Immature natural killer cell (primary cell): ENCODE results near the gene PRPF6. TPM values are rescaled to one million over a fixed set of nuclear protein-coding genes. Genes with fewer than 3 reads are reported as not detected.

ENCODE experiments used
- DNase-seq, 3 donors: peaks; one replicate each; pipeline ENCODE4 v3.0.0; 2022; ENCODE audit warnings: mixed read lengths in 1 of 3
- H3K27ac Mint-ChIP-seq, 6 donors: one replicate each; pipeline ENCODE4 v1.8.0; 2020; ENCODE audit warnings: mixed read lengths in 6 of 6, mild to moderate bottlenecking in 5 of 6, inconsistent platforms in 4 of 6, moderate library complexity in 3 of 6
- H3K27me3 Mint-ChIP-seq, 3 donors: one replicate each; pipeline ENCODE4 v1.8.0; 2020 to 2021; ENCODE audit warnings: low read depth in 3 of 3, mild to moderate bottlenecking in 3 of 3, mixed read lengths in 3 of 3, moderate library complexity in 3 of 3, inconsistent platforms in 1 of 3
- H3K36me3 Mint-ChIP-seq, 3 donors: one replicate each; pipeline ENCODE4 v1.8.0; 2020; ENCODE audit warnings: mixed read lengths in 3 of 3, inconsistent platforms in 2 of 3, mild to moderate bottlenecking in 2 of 3
- H3K4me1 Mint-ChIP-seq, 2 donors: one replicate each; pipeline ENCODE4 v1.8.0; 2020; ENCODE audit warnings: inconsistent platforms in 2 of 2, mild to moderate bottlenecking in 2 of 2, mixed read lengths in 2 of 2, moderate library complexity in 1 of 2
- H3K4me3 Mint-ChIP-seq, 5 donors: one replicate each; pipeline ENCODE4 v1.8.0; 2020; ENCODE audit warnings: mild to moderate bottlenecking in 5 of 5, mixed read lengths in 5 of 5, inconsistent platforms in 3 of 5, moderate library complexity in 3 of 5
- H3K9me3 Mint-ChIP-seq, 6 donors: one replicate each; pipeline ENCODE4 v1.8.0; 2020; ENCODE audit warnings: mild to moderate bottlenecking in 6 of 6, mixed read lengths in 6 of 6, inconsistent platforms in 4 of 6, moderate library complexity in 3 of 6
- polyA plus RNA-seq, 3 donors: library from polyadenylated mRNA; unstranded; fragments of 300-500 nt; fragmentation: Illumina TruSeq; gene quantifications; one replicate each; pipeline ENCODE4 v1.2.3, GENCODE V29; 2021

PRPF6 gene
- polyA plus RNA-seq, 3 donors from 2014 or later: 52.6 to 94.4 (median 63.1) TPM

- Mint-ChIP-seq H3K27ac (no peak overlapping the region), H3K27me3 (peaks cover 5 to 19% (median 12%) of the 10 kb centered on the region in 3 donors), H3K4me3 (no peak overlapping the region), H3K4me1 (peaks cover 0 to 4% of the 10 kb centered on the region in 2 donors), H3K36me3 (no peaks in the 10 kb centered on the region), H3K9me3 (no peaks in the 10 kb centered on the region)
- DNase-seq: no peak
Measured at GRCh38 chr20:64047046-64047389, 66.1 kb downstream of the PRPF6 start.

- no peak for DNase-seq
- Mint-ChIP-seq H3K4me3 (no peak overlapping the region), H3K36me3 (no peaks in the 10 kb centered on the region), H3K9me3 (no peaks in the 10 kb centered on the region), H3K27ac (no peak overlapping the region), H3K4me1 (peaks cover 0 to 2% of the 10 kb centered on the region in 2 donors), H3K27me3 (peaks cover 5 to 17% (median 12%) of the 10 kb centered on the region in 3 donors)
Measured at GRCh38 chr20:64047968-64048401, 67.1 kb downstream of the PRPF6 start.

- no peak overlapping the region for H3K4me3 Mint-ChIP-seq
- H3K27me3 Mint-ChIP-seq: peaks cover 8 to 12% (median 12%) of the 10 kb centered on the region in 3 donors
- no peak for DNase-seq
- no peaks in the 10 kb centered on the region for H3K9me3 Mint-ChIP-seq
- H3K4me1 Mint-ChIP-seq: no peaks in the 10 kb centered on the region
- H3K27ac Mint-ChIP-seq: no peak overlapping the region
- no peaks in the 10 kb centered on the region for H3K36me3 Mint-ChIP-seq
Measured at GRCh38 chr20:64048402-64049044, 67.6 kb downstream of the PRPF6 start.

GRCh38 chr20:64049060-64049877 is 68.3 kb downstream of the PRPF6 start, which contains the start of gene SOX18:
Gene SOX18, minus strand, starts transcription at chr20:64049639. Its CDS starts 123 bp downstream, at chr20:64049516.
- no peak for DNase-seq
- no peak within 1 kb of the TSS for H3K27ac Mint-ChIP-seq
- peaks cover 8 to 12% (median 9%) of the 10 kb centered on the region in 3 donors for H3K27me3 Mint-ChIP-seq
- no peaks in the 10 kb centered on the region for H3K9me3 Mint-ChIP-seq
- H3K36me3 Mint-ChIP-seq: no peaks in the 10 kb centered on the region
- peak within 1 kb of the TSS in 1 of 5 donors; percentile 27 for H3K4me3 Mint-ChIP-seq
- no peaks in the 10 kb centered on the region for H3K4me1 Mint-ChIP-seq

- Mint-ChIP-seq H3K4me3 (no peak overlapping the region), H3K9me3 (no peaks in the 10 kb centered on the region), H3K27me3 (peaks cover 8 to 12% (median 8%) of the 10 kb centered on the region in 3 donors), H3K36me3 (no peaks in the 10 kb centered on the region), H3K27ac (no peak overlapping the region), H3K4me1 (no peaks in the 10 kb centered on the region)
- DNase-seq: no peak
Measured at GRCh38 chr20:64049878-64050260, 68.9 kb downstream of the PRPF6 start.

GRCh38 chr20:64050261-64051032 is 69.5 kb downstream of the PRPF6 start:
- no peak for DNase-seq
- Mint-ChIP-seq H3K9me3 (no peaks in the 10 kb centered on the region), H3K4me3 (no peak overlapping the region), H3K27me3 (peaks cover 8 to 12% (median 11%) of the 10 kb centered on the region in 3 donors), H3K4me1 (no peaks in the 10 kb centered on the region), H3K27ac (no peak overlapping the region), H3K36me3 (no peaks in the 10 kb centered on the region)

GRCh38 chr20:64051033-64051452 is 70.1 kb downstream of the PRPF6 start:
- no peaks in the 10 kb centered on the region for H3K4me1 Mint-ChIP-seq
- H3K27ac Mint-ChIP-seq: no peak overlapping the region
- no peak overlapping the region for H3K4me3 Mint-ChIP-seq
- no peaks in the 10 kb centered on the region for H3K9me3 Mint-ChIP-seq
- H3K27me3 Mint-ChIP-seq: peaks cover 9 to 11% (median 9%) of the 10 kb centered on the region in 3 donors
- no peaks in the 10 kb centered on the region for H3K36me3 Mint-ChIP-seq
- DNase-seq: no peak

GRCh38 chr20:64051561-64052325 is 70.8 kb downstream of the PRPF6 start:
- Mint-ChIP-seq H3K9me3 (no peaks in the 10 kb centered on the region), H3K36me3 (no peaks in the 10 kb centered on the region), H3K27ac (no peak overlapping the region), H3K4me1 (no peaks in the 10 kb centered on the region), H3K27me3 (peaks cover 6 to 8% (median 8%) of the 10 kb centered on the region in 3 donors), H3K4me3 (no peak overlapping the region)
- no peak for DNase-seq

GRCh38 chr20:64052326-64052722 is 71.4 kb downstream of the PRPF6 start:
- no peak overlapping the region for H3K4me3 Mint-ChIP-seq
- no peak overlapping the region for H3K27ac Mint-ChIP-seq
- H3K27me3 Mint-ChIP-seq: peaks cover 7 to 8% (median 8%) of the 10 kb centered on the region in 3 donors
- H3K4me1 Mint-ChIP-seq: peaks cover 0 to 1% of the 10 kb centered on the region in 2 donors
- DNase-seq: no peak
- no peaks in the 10 kb centered on the region for H3K36me3 Mint-ChIP-seq
- H3K9me3 Mint-ChIP-seq: no peaks in the 10 kb centered on the region

GRCh38 chr20:64052987-64053840 is 72.3 kb downstream of the PRPF6 start:
- Mint-ChIP-seq H3K36me3 (no peaks in the 10 kb centered on the region), H3K9me3 (no peaks in the 10 kb centered on the region), H3K27ac (no peak overlapping the region), H3K4me3 (no peak overlapping the region), H3K4me1 (peaks cover 0 to 9% of the 10 kb centered on the region in 2 donors), H3K27me3 (peaks cover 4 to 11% (median 6%) of the 10 kb centered on the region in 3 donors)
- no peak for DNase-seq

- Mint-ChIP-seq H3K4me3 (no peak overlapping the region), H3K4me1 (peaks cover 0 to 11% of the 10 kb centered on the region in 2 donors), H3K36me3 (no peaks in the 10 kb centered on the region), H3K9me3 (no peaks in the 10 kb centered on the region), H3K27me3 (peaks cover 4 to 11% (median 6%) of the 10 kb centered on the region in 3 donors), H3K27ac (no peak overlapping the region)
- DNase-seq: no peak
Measured at GRCh38 chr20:64053841-64054661, 73.1 kb downstream of the PRPF6 start.

GRCh38 chr20:64055396-64055892 is 74.5 kb downstream of the PRPF6 start:
- peaks cover 6 to 11% (median 8%) of the 10 kb centered on the region in 3 donors for H3K27me3 Mint-ChIP-seq
- H3K4me3 Mint-ChIP-seq: no peak overlapping the region

More at GRCh38 chr20:64055396-64055892, 74.5 kb downstream of the PRPF6 start:
- Mint-ChIP-seq H3K27ac (no peak overlapping the region), H3K9me3 (no peaks in the 10 kb centered on the region), H3K4me1 (peaks cover 0 to 11% of the 10 kb centered on the region in 2 donors), H3K36me3 (no peaks in the 10 kb centered on the region)
- no peak for DNase-seq
